KG1 (cell line): Measurements from ENCODE around the gene HTRA2.

Source experiments
- DNase-seq: peaks from one replicate; lab custom pipeline; 2025; lab: John Stamatoyannopoulos, UW

Gene HTRA2

GRCh38 chr2:74515981-74516633 is 13.6 kb upstream of the HTRA2 start:
- no peak for DNase-seq

DNA sequence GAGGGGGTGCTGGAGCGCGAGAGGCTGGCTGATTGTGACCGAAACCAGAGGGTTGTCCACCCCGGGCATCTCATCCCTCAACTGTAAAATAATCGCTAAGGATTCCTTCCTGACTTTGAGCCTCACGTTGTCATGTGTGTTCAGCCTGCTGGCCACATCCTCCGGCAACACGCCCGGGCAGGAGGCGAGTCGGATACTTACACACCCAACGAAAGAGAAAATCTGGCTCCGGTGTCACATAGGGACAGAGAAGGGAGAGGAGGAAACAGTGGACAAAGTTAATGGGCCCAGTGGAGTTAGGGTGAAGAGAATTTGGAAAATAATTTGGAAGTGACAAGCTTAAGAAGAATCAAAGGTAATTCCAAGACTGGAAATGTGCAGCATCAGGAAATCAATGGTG is 13.1 kb upstream of the HTRA2 start:
- DNase-seq: no peak

GRCh38 chr2:74522516-74522915 is 7.2 kb upstream of the HTRA2 start:
- DNase-seq: no peak

DNA sequence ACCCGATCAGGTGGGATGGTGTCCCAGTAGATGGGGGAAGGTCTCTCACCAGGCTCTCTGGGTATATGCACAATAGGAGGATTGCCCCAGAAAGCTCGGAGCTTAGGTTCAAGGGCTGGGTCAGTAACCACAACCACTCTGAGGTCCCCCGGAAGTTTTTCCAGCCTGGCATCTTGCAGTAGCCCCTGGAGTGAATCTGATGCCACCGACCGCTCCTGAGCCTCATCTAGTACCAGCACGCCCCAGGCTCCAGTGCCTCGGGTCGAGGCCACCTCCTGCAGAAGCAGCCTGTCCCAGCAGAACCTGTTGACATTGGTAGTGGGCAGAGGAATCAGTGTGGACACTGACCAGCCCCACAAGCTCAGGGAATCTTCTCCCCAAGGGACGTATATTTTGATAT is 5.7 kb upstream of the HTRA2 start:
- DNase-seq: no peak

- DNase-seq: no peak
These were observed 4.6 kb upstream of the HTRA2 start for GRCh38 chr2:74524955-74525716.

GRCh38 chr2:74525717-74526648 is 3.8 kb upstream of the HTRA2 start, which contains the start of gene DQX1:
Gene DQX1 (minus strand): TSS chr2:74526231. CDS start chr2:74525729, 502 bp downstream.
- DNase-seq: no peak

DNA sequence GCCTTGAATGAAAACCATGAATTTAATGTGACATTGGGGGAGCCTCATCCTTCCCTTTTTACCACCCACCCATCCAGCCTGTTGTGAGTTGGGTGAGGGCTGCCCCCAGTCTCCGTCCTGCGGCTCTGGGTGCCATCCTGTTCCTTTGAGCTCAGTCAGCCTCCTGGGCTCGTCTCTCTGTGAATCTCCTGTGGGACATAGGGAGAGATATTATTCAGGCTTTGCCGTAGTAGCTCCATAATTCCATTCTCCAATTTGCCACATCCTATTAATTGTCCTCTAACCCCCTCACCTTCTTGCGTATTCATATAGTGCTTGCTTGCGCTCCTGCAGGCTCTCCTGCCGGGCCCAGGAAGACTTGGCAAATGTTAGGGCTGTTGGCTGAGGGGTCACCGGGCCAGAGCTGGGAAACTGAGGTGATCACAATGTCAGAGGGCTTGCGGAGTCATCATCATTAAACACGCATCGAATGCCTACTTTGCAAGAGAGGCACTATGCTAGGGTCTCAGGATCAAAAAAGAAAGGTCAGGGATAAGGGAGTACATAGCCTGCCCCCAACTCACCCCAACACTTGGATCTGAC is 3.0 kb upstream of the HTRA2 start:
- DNase-seq: no peak

- no peak for DNase-seq
These were observed 2.0 kb upstream of the HTRA2 start for GRCh38 chr2:74527741-74528140.

GRCh38 chr2:74528600-74529356 is 955 bp upstream of the HTRA2 start:
- no peak for DNase-seq

DNA sequence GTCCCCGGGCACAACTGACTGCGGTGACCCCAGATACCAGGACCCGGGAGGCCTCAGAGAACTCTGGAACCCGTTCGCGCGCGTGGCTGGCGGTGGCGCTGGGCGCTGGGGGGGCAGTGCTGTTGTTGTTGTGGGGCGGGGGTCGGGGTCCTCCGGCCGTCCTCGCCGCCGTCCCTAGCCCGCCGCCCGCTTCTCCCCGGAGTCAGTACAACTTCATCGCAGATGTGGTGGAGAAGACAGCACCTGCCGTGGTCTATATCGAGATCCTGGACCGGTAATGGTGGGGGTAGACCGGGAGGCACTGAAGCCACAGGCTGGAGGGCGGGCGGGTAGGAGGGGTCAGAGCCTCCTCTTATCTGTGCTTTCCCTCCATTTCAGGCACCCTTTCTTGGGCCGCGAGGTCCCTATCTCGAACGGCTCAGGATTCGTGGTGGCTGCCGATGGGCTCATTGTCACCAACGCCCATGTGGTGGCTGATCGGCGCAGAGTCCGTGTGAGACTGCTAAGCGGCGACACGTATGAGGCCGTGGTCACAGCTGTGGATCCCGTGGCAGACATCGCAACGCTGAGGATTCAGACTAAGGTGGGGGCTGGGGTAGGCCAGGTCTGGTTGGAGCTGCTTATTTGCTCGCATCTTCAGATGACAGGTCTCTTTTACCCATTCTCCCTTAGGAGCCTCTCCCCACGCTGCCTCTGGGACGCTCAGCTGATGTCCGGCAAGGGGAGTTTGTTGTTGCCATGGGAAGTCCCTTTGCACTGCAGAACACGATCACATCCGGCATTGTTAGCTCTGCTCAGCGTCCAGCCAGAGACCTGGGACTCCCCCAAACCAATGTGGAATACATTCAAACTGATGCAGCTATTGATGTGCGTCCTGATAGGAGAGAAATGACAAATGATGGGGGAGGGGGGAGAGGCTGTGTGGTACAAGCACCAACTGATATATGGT is 780 bp downstream of the HTRA2 start:
- DNase-seq: no peak

DNA sequence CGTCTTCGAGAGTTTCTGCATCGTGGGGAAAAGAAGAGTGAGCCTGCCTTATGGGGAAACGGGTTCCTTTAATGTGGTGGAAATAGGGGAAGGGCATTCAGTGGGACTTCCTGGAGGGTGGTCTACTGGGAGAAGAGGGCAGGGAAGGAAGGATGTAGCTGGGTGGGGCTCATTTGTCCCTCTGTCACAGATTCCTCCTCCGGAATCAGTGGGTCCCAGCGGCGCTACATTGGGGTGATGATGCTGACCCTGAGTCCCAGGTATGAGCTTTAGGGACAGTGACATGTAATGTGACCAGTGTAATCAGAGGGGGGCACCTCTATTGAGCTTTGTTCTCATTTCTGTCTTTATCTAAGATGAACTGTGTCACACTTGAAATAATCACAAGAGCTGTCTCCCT is 1.9 kb downstream of the HTRA2 start:
- no peak for DNase-seq

DNA sequence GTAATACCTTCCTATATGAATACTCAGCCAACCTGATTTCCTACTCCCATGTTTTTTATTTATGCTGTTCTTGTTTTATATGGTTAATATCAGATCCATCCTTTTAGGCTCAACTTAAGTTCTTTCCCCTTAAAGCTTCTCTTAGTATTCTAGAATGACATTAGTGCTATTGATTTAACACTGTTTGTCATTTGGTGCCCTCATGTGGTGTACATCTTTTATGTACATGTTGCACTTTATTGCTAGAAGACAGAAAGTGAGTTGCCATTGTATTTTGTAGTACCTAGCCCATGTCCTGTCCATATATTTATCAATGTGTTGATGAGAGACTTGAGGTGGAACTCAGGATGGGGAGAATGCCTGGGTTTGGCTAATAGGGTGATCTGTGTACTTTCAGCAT is 2.5 kb downstream of the HTRA2 start:
- no peak for DNase-seq

GRCh38 chr2:74533464-74533863 is 3.7 kb downstream of the HTRA2 start:
- no peak for DNase-seq

DNA sequence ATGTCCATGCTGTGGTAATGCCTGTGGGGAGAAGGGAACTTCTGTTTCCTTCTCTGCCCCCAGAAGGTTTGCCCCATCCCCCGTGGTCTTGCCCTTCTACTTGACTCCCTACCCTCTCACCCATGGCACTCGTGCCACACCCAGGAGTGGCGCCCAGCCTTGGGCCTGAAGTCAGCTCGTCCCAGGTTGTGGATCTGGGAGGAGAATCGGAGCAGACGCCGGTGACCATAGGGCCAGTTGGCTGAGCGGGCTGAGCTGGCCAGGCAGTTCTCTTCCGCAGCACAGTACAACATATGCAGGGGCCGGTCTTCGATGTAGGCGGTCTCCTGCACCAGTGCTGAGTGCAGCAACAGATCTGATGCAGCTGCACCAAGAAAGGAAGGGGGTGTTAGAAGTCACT is 4.7 kb downstream of the HTRA2 start:
- no peak for DNase-seq

- DNase-seq: no peak
These were observed 5.8 kb downstream of the HTRA2 start for GRCh38 chr2:74535440-74535965.

GRCh38 chr2:74536166-74536950 is 6.6 kb downstream of the HTRA2 start:
- DNase-seq: no peak

DNA sequence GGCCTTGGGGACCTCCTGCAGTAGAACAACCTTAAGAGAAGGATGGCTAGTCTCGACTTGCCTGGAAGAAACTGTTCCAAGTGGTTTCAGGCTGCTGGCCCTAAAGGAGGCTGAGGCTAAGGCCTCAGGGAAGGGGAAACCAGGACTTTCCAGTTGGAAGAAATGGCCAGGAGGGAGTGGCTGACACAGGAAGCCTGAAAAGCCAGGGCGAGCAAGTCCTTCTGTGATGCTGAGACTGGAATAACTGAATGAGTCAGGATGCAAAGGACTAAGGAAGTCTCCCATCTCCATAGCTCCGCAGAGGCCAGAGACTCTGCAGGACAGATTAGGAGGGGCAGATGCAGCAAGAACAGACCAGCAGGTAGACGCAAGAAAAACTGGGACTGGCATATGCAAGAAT is 7.4 kb downstream of the HTRA2 start:
- DNase-seq: no peak

DNA sequence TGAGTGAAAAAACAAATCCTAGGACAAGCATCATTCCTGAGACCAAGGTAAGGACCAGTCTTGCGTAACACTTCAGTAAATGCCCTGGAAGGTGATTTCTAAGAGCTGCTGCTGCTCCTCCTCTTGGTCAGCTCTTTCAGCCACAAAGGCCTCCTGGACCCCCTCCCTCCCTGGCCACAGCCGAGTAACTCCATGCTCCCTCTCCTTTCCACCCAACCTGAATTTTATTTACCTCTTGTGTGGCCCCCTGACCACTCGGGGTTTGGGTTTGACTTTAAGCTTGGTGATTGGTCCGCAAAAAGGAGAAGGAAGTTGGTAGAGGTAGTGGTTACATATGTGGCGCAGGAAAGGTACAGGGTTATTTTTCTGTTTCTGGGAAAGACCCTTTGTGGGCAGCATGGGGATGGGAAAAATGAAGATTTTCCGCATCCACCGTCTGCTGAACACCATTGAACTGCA is 9.2 kb downstream of the HTRA2 start:
- DNase-seq: peak; percentile 71

DNA sequence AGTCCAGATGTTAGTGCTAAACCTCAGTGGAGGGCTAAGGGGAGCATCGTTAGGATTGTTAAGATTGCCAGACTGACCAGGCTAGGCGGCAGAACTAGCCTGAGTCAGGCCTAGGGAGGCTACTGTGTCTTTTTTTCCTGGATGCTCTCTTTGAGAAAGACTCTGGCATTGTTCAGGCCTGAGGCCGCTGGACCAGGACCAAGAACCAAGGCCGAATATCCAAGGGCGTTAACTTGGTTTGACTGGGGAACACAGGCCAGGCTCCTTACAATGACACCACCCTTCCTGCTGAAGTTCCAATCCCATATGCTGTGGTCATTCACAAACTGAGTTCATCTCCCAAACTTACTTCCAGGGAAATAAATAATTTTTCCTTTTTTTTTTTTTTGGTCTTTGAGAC is 10.6 kb downstream of the HTRA2 start:
- DNase-seq: no peak
